ENCODE measurements around the gene AOPEP. TPM values are rescaled to one million over a fixed set of nuclear protein-coding genes. Genes with fewer than 3 reads are reported as not detected.

Gene AOPEP
- polyA plus RNA-seq, 1 of the 3 experiments (the other 2 are of a cell fraction): 54.6 TPM

GRCh38 chr9:94869415-94869843, 142.9 kb downstream of the AOPEP start:
- Histone ChIP-seq H3K9me2 (no peaks in the 10 kb centered on the region), H4K20me1 (ENCODE audit: insufficient read depth) (no peaks in the 10 kb centered on the region), H3K27me3 (ENCODE audit: insufficient read depth) (no peaks in the 10 kb centered on the region), H3K4me1 (ENCODE audit: control insufficient read depth in 1 of 2, insufficient read depth in 2 of 2, low read depth in 1 of 2, low read length in 1 of 2) (peaks cover 68 to 73% of the 10 kb centered on the region in 2 experiments), H3K27ac (ENCODE audit: low read depth in 2 of 2, low read length in 1 of 2) (peak overlapping the region; percentile 97 to 100), H3K36me3 (replicated peaks in 1 of 2; ENCODE audit: control insufficient read depth in 1 of 2, insufficient read depth in 2 of 2, low read length in 1 of 2) (no peaks in the 10 kb centered on the region), H3K79me2 (ENCODE audit: insufficient read depth) (peaks cover 10% of the 10 kb centered on the region), H2AFZ (ENCODE audit: low read depth) (no peak overlapping the region), H3K4me3 (ENCODE audit: low read depth in 2 of 2, low read length in 1 of 2) (no peak overlapping the region), H3K4me2 (peak overlapping the region; percentile 11; the same call in 1 of the 2 replicates), H3F3A (replicated peaks; ENCODE audit: insufficient read depth) (peaks cover 66% of the 10 kb centered on the region), H3K9me3 (no peaks in the 10 kb centered on the region), H3K9ac (no peak overlapping the region)
- DNase-seq: peak; percentile 35
- POLR2A ChIA-PET: interaction anchor here (0.8 kb wide), 1 partner anchor 39 kb away, joined by 3 read pairs; no protein-coding TSS in a partner anchor
- CTCF ChIA-PET: interaction anchor here (1.0 to 3.8 kb wide), 5 partner anchors 47 to 260 kb away, joined by 3 to 22 read pairs (median 4); no protein-coding TSS in a partner anchor
- WGBS (ENCODE audit: low lambda C conversion rate): 5% methylated on average over 4 of the region's 4 CpGs
- peak; percentile 76 for TF ChIP-seq RXRA (IDR thresholded peaks at IDR 0.05; ENCODE audit: borderline replicate concordance, low read depth)
- TF ChIP-seq SMC3 (IDR thresholded peaks at IDR 0.05; ENCODE audit: low read depth, low read length): 0 out of 2 replicates have a peak, but pooled peaks have one; percentile 3
- no peak for TF ChIP-seq EZH2phosphoT487 (IDR thresholded peaks at IDR 0.05; ENCODE audit: borderline replicate concordance, low read depth)
- TF ChIP-seq TAF1 (IDR thresholded peaks at IDR 0.05; ENCODE audit: borderline replicate concordance, low read depth, low read length): no peak
- TF ChIP-seq FOSL2 (IDR thresholded peaks at IDR 0.05; ENCODE audit: borderline replicate concordance, low read depth): peak; percentile 51; the same call in 1 of the 2 replicates
- peak; percentile 69; the same call in 1 of the 2 replicates for TF ChIP-seq FOXM1 (IDR thresholded peaks at IDR 0.05; ENCODE audit: low read depth)
- no peak for TF ChIP-seq FOXJ3 (CRISPR knock-in tag; IDR thresholded peaks at IDR 0.05)
- no peak for TF ChIP-seq GABPA (IDR thresholded peaks at IDR 0.05; ENCODE audit: low read depth)
- no peak; the same call in 1 of the 2 replicates for TF ChIP-seq RFX5 (IDR thresholded peaks at IDR 0.05; ENCODE audit: low read length)
- TF ChIP-seq MEF2A (IDR thresholded peaks at IDR 0.05; ENCODE audit: borderline replicate concordance, low read depth): 0 out of 2 replicates have a peak, but pooled peaks have one; percentile 13
- TF ChIP-seq MAX (IDR thresholded peaks at IDR 0.05; ENCODE audit: low read depth): no peak
- TF ChIP-seq USF2 (IDR thresholded peaks at IDR 0.05; ENCODE audit: borderline replicate concordance, low read depth, low read length): no peak
- no peak for TF ChIP-seq CTCF (IDR thresholded peaks at IDR 0.05)
- TF ChIP-seq EP300 (IDR thresholded peaks at IDR 0.05; ENCODE audit: borderline replicate concordance in 1 of 2, low read depth in 1 of 2, low read length in 1 of 2): peak; percentile 68 to 98
- no peak for TF ChIP-seq USF1 (IDR thresholded peaks at IDR 0.05; ENCODE audit: borderline replicate concordance, low read depth)
- TF ChIP-seq NRF1 (IDR thresholded peaks at IDR 0.05; ENCODE audit: low read depth, low read length): no peak
- no peak; the same call in 1 of the 2 replicates for TF ChIP-seq ELF1 (IDR thresholded peaks at IDR 0.05)
- peak; percentile 65 for TF ChIP-seq CHD2 (IDR thresholded peaks at IDR 0.05; ENCODE audit: low read length, partially characterized antibody)
- peak; percentile 84 for TF ChIP-seq RCOR1 (IDR thresholded peaks at IDR 0.05; ENCODE audit: low read length)
- TF ChIP-seq TCF12 (IDR thresholded peaks at IDR 0.05): peak; percentile 87
- peak; percentile 81 for TF ChIP-seq PBX3 (IDR thresholded peaks at IDR 0.05)
- TF ChIP-seq SIN3A (IDR thresholded peaks at IDR 0.05; ENCODE audit: borderline replicate concordance, low read depth, low read length): 0 out of 2 replicates have a peak, but pooled peaks have one; percentile 45
- TF ChIP-seq REST (IDR thresholded peaks at IDR 0.05; ENCODE audit: low read depth, low read length): no peak
- peak; percentile 45; the same call in 1 of the 2 replicates for TF ChIP-seq RAD21 (IDR thresholded peaks at IDR 0.05; ENCODE audit: low read length)
- peak; percentile 79; the same call in 1 of the 2 replicates for TF ChIP-seq TEAD4 (IDR thresholded peaks at IDR 0.05; ENCODE audit: borderline replicate concordance, insufficient read depth)
- peak; percentile 76; the same call in 1 of the 2 replicates for TF ChIP-seq NFIC (IDR thresholded peaks at IDR 0.05; ENCODE audit: borderline replicate concordance)
